ENCODE measurements around the gene CCDC34. TPM values are rescaled to one million over a fixed set of nuclear protein-coding genes. Genes with fewer than 3 reads are reported as not detected.

CCDC34 gene
- total RNA-seq, 1 donor from 2014 or later: 4.5 TPM

- intact Hi-C loops (cut with DNase I): no loop called here
- ATAC-seq (no peak), DNase-seq (no peak)
- Histone ChIP-seq H3K27me3 (ENCODE audit: low read depth) (no peaks in the 10 kb centered on the region), H3K9me3 (no peaks in the 10 kb centered on the region), H3K4me3 (no peak overlapping the region), H3K27ac (no peak overlapping the region), H3K4me1 (peaks cover 3% of the 10 kb centered on the region), H3K36me3 (no peaks in the 10 kb centered on the region)
- no peak for TF ChIP-seq CTCF (IDR thresholded peaks at IDR 0.05)
Observed at GRCh38 chr11:27409049-27409448, 46.0 kb upstream of the CCDC34 start.

DNA sequence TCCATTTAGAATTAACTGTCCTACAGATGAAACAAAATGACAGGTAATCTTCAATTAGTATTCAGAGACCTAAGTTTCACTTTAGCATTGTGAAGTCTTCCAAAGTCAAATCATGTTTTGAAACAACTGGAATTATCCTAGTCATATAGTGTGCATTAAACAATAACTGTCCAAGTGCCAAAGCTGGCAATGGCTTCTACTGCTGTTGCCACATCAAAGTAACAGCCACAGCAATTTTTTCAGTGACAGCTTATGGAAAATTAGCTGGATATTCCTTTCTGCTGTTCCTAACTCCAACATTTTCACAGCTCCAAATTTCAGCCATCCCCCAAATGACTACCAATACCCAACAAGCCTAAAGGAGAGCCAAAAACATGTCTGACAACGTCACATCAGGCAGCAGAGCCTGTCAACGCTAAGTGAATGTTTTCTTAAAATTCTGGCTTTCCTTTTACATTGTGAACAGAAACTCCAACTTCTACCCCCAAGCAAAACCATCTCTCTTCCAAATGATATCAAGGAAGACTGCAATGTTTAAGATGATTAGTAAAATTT is 45.3 kb upstream of the CCDC34 start:
- intact Hi-C loops (cut with DNase I): no loop called here

GRCh38 chr11:27406498-27407354 is 43.7 kb upstream of the CCDC34 start:
- Histone ChIP-seq H3K4me1 (peaks cover 3% of the 10 kb centered on the region), H3K27me3 (ENCODE audit: low read depth) (no peaks in the 10 kb centered on the region), H3K9me3 (no peaks in the 10 kb centered on the region), H3K4me3 (no peak overlapping the region), H3K27ac (no peak overlapping the region), H3K36me3 (no peaks in the 10 kb centered on the region)
- ATAC-seq: no peak
- DNase-seq: no peak
- intact Hi-C loops (cut with DNase I): no loop called here
- TF ChIP-seq CTCF (IDR thresholded peaks at IDR 0.05): no peak

More for the DNA sequence above, 45.3 kb upstream of the CCDC34 start:
- H3K27ac ChIP-seq: no peak overlapping the region
- H3K4me1 ChIP-seq: peaks cover 3% of the 10 kb centered on the region
- no peak overlapping the region for H3K4me3 ChIP-seq
- no peaks in the 10 kb centered on the region for H3K9me3 ChIP-seq
- no peaks in the 10 kb centered on the region for H3K36me3 ChIP-seq
- no peak for DNase-seq
- no peak for TF ChIP-seq CTCF (IDR thresholded peaks at IDR 0.05)
- ATAC-seq: no peak
- H3K27me3 ChIP-seq (ENCODE audit: low read depth): no peaks in the 10 kb centered on the region

DNA sequence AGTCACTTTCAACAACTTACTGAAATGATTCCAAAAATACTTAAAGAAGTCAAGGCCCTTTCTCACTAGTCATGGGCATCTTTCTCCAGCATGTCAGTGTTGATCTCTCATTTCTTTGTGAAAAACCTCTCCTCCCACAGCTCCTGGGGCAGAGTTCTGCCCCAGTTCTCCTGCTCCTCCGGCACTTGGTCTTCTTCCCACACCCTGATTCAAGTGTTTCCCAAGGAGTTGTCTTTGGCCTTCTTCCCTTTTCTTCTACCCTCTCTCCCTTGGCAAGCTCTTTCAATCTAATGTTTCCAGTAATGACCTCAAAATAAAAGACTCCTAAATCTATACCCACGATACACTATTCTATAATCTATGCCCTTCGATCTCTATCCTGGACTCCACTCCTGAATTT is 42.1 kb upstream of the CCDC34 start:
- no peak overlapping the region for H3K27ac ChIP-seq
- no peak for TF ChIP-seq CTCF (IDR thresholded peaks at IDR 0.05)
- ATAC-seq: no peak

GRCh38 chr11:27404427-27404826 is 41.4 kb upstream of the CCDC34 start:
- intact Hi-C loops (cut with DNase I): no loop called here
- Histone ChIP-seq H3K4me3 (no peak overlapping the region), H3K4me1 (peaks cover 3% of the 10 kb centered on the region), H3K27ac (no peak overlapping the region), H3K27me3 (ENCODE audit: low read depth) (no peaks in the 10 kb centered on the region), H3K36me3 (no peaks in the 10 kb centered on the region), H3K9me3 (no peaks in the 10 kb centered on the region)
- no peak for DNase-seq
- no peak for TF ChIP-seq CTCF (IDR thresholded peaks at IDR 0.05)
- ATAC-seq: no peak

More for the DNA sequence above, 42.1 kb upstream of the CCDC34 start:
- H3K36me3 ChIP-seq: no peaks in the 10 kb centered on the region
- no peak overlapping the region for H3K4me3 ChIP-seq
- no peaks in the 10 kb centered on the region for H3K27me3 ChIP-seq (ENCODE audit: low read depth)
- no peaks in the 10 kb centered on the region for H3K9me3 ChIP-seq
- H3K4me1 ChIP-seq: peaks cover 3% of the 10 kb centered on the region
- DNase-seq: no peak
- intact Hi-C loops (cut with DNase I): no loop called here

Data from lower lobe of right lung (tissue), 2 donors.